OCI-M2 (cell line): Measurements from ENCODE around the gene KNCN.

ENCODE experiments used
- DNase-seq: peaks from one replicate; lab custom pipeline; 2025; ENCODE audit not compliant: unreplicated experiment; lab: John Stamatoyannopoulos, UW

Gene KNCN

GRCh38 chr1:46551597-46552095 is at the start of gene KNCN:
KNCN (minus strand) TSS chr1:46551647; CDS start chr1:46551215, 432 bp downstream.
- no peak for DNase-seq

GRCh38 chr1:46599059-46599970 is 47.9 kb upstream of the KNCN start:
- DNase-seq = no peak

- no peak for DNase-seq
These were observed 45.4 kb upstream of the KNCN start for GRCh38 chr1:46596846-46597245.

- DNase-seq = no peak
These were observed 44.6 kb upstream of the KNCN start for GRCh38 chr1:46596036-46596435.

GRCh38 chr1:46595127-46595526 is 43.7 kb upstream of the KNCN start:
- DNase-seq = no peak

- no peak for DNase-seq
These were observed 42.6 kb upstream of the KNCN start for GRCh38 chr1:46594063-46594462.

- no peak for DNase-seq
These were observed 41.4 kb upstream of the KNCN start for GRCh38 chr1:46592823-46593222.

- no peak for DNase-seq
These were observed 38.1 kb upstream of the KNCN start for GRCh38 chr1:46589529-46589928.

GRCh38 chr1:46587069-46587468 is 35.6 kb upstream of the KNCN start:
- DNase-seq = no peak

GRCh38 chr1:46585312-46585938 is 34.0 kb upstream of the KNCN start:
- no peak for DNase-seq

- no peak for DNase-seq
These were observed 32.0 kb upstream of the KNCN start for GRCh38 chr1:46583494-46583893.

- no peak for DNase-seq
These were observed 31.5 kb upstream of the KNCN start for GRCh38 chr1:46582972-46583371.

- DNase-seq = no peak
These were observed 30.4 kb upstream of the KNCN start for GRCh38 chr1:46581681-46582455.

GRCh38 chr1:46580140-46580903 is 28.9 kb upstream of the KNCN start:
- no peak for DNase-seq

GRCh38 chr1:46577671-46578070 is 26.2 kb upstream of the KNCN start:
- DNase-seq = no peak

- no peak for DNase-seq
These were observed 25.1 kb upstream of the KNCN start for GRCh38 chr1:46576596-46576995.

- DNase-seq = no peak
These were observed 24.3 kb upstream of the KNCN start for GRCh38 chr1:46575778-46576177.

GRCh38 chr1:46575300-46575699 is 23.9 kb upstream of the KNCN start:
- DNase-seq = no peak

- DNase-seq = no peak
These were observed 20.3 kb upstream of the KNCN start for GRCh38 chr1:46571691-46572225.
